Activated naive CD4-positive, alpha-beta T cell treated with Interleukin-2 at 50 U/mL for 16 hours (primary cell): ENCODE results near the gene PPAN.
A peak's percentile ranks its signal among the peaks of the same experiment; 100 is the strongest.

Experiments used
- DNase-seq: peaks from one replicate; pipeline ENCODE4 v3.0.0-alpha.2; 2020

PPAN gene

GRCh38 chr19:10093295-10094186, 12.6 kb upstream of the PPAN start:
- no peak for DNase-seq

- no peak for DNase-seq
Observed at GRCh38 chr19:10095622-10095947, 10.6 kb upstream of the PPAN start.

DNA sequence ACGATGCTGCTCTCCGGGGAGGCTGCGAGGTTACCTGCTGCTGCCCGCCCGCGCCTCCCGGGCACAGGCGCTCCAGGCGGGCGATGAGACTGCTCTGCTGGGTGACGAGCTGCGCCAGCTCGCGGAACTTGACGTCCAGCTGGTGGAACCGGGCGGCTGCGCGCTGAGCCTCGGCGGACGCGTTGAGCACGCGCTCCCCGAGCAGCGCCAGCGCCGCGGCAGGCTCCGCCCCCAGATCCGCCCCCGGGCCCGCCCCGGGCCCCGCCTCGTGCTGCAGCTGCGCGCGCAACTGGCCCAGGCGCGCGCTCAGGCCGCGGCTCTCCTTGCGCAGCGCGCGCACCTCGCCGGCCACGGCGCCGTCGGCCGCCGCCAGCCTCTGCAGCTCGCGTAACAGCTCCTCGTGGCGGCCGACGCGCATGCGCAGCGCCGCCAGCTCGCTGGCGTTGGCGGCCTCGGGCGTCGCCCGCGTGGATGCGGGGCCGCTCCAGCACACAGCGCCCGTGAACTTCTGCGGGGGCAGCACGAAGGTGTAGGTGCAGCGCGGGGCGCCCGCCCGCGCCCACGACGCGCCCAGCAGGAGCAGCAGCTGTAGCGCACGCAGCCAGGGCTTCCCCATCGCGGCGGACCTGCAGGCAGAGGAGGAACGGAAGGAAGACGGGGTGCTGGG, 10.1 kb upstream of the PPAN start:
- peak; percentile 89 for DNase-seq

DNA sequence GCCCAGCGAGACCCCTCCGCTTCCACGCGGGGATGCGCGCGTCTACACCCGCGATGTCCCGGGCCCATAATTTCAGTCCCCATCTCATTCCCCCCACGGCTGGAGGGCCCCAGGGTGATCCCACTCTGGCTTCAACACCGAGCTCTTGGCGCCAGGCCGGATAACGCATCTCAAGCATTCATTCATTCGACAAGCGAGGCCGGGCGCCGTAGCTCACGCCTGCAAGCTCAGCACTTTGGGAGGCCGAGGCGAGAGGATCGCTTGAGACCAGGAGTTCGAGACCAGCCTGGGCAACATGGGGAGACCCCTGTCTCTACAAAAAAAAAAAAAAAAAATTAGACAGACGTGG, 9.6 kb upstream of the PPAN start:
- DNase-seq = no peak

GRCh38 chr19:10100163-10100785, 5.9 kb upstream of the PPAN start:
- DNase-seq = no peak

DNA sequence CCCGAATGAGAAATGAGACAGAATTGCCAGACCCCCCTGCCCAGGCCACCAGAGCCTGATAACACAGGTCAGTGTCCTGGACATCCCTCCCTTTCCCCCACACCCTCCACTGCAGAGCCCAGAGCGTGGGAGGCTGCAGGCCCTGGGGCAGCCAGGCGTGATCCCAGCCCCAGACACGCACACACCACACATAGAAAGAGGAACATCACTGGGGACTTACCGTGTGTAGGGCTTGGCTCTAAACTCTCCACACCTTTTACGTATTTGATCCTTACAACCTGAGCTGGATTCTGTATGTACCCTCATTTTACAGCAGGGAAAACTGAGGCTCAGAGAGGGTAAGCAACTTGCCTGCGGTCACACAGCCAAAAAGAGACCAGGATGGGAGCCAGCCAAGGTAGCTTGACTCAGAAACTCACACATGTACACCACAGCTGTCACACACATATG, 3.4 kb upstream of the PPAN start:
- DNase-seq = no peak

- DNase-seq = no peak
Observed at GRCh38 chr19:10104130-10104513, 2.0 kb upstream of the PPAN start.

DNA sequence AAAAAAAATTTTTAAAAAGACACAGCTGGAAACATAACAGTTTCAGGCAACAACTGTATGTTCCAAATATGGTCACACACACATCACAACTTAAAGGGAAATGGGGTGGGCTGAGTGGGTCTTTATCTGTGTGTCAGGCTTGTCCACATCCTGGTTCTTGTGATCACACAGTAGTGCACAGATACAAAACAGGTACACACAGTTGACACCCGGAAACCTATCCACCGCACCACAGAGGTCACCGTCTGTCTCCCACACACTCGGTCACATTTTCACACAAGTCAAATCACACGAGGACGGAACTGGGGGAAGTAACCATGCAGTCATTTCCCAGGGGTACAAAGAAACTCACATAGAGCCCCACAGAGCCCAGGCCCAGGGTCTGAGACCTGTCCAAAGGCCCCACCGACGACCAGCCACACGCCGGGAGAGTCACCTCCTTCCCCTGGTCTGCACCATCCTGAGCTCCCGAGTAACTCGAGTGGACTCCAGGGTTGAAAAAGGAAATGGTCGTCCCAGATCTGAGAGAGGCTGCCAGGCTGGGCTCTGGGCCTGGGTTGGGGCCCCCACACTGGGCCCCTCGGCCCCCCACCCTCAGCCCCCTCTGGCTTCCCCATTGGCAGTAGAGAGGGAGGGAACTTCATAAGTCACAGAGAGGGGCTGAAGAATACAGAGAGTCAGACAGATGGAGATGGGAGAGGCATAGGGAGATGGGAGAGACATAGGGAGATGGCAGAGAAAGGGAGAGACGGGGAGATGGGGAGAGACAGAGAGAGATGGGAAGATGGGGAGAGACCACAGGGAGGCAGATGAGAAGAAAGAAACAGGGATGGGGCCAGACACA, 1.3 kb upstream of the PPAN start:
- peak; percentile 81 for DNase-seq

GRCh38 chr19:10105509-10106099, 558 bp upstream of the PPAN start:
- DNase-seq = peak; percentile 87

GRCh38 chr19:10107254-10107653, 1.1 kb downstream of the PPAN start:
- DNase-seq = no peak

DNA sequence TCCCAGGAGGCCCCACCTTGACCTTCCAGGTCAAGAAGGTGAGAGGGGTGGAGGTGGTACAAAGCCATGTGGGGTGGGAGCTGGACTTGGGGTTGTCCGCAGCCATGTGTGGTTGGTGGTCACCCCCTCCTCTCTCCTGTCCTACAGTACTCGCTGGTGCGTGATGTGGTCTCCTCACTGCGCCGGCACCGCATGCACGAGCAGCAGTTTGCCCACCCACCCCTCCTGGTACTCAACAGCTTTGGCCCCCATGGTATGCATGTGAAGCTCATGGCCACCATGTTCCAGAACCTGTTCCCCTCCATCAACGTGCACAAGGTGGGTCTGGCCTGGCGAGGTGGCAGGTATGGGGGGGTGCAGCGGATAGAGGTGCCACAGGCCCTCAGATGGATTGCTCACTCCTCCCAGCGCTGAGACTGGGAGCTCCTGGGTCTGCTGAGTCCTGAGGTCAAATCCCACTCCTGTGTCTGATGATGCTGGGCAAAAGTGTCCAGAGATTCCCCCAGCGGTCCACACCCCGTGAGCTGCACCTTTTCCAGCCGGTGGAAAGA, 1.7 kb downstream of the PPAN start:
- no peak for DNase-seq

GRCh38 chr19:10109528-10109927, 3.4 kb downstream of the PPAN start:
- no peak for DNase-seq

GRCh38 chr19:10110076-10110971, 4.2 kb downstream of the PPAN start:
- DNase-seq = no peak

- DNase-seq = no peak
Observed at GRCh38 chr19:10110972-10111317, 4.8 kb downstream of the PPAN start.

GRCh38 chr19:10111405-10111811, 5.2 kb downstream of the PPAN start, which contains the start of gene P2RY11:
Gene P2RY11 (plus strand): TSS chr19:10111693. CDS start chr19:10111722, 29 bp downstream.
- peak; percentile 38 for DNase-seq

- peak; percentile 72 for DNase-seq
Observed at GRCh38 chr19:10112037-10112761, 6.0 kb downstream of the PPAN start.

- peak; percentile 74 for DNase-seq
Observed at GRCh38 chr19:10112895-10113591, 6.9 kb downstream of the PPAN start.

- DNase-seq = peak; percentile 13
Observed at GRCh38 chr19:10113592-10113963, 7.4 kb downstream of the PPAN start.

DNA sequence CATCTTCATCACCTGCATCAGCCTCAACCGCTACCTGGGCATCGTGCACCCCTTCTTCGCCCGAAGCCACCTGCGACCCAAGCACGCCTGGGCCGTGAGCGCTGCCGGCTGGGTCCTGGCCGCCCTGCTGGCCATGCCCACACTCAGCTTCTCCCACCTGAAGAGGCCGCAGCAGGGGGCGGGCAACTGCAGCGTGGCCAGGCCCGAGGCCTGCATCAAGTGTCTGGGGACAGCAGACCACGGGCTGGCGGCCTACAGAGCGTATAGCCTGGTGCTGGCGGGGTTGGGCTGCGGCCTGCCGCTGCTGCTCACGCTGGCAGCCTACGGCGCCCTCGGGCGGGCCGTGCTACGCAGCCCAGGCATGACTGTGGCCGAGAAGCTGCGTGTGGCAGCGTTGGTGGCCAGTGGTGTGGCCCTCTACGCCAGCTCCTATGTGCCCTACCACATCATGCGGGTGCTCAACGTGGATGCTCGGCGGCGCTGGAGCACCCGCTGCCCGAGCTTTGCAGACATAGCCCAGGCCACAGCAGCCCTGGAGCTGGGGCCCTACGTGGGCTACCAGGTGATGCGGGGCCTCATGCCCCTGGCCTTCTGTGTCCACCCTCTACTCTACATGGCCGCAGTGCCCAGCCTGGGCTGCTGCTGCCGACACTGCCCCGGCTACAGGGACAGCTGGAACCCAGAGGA, 7.9 kb downstream of the PPAN start:
- no peak for DNase-seq
